ENCODE results near the gene NDUFB4. TPM values are rescaled to one million over a fixed set of nuclear protein-coding genes. Genes with fewer than 3 reads are reported as not detected.

The NDUFB4 gene
- total and polyA plus RNA-seq, 9 of the 15 experiments (the other 6 are each of a cell fraction or from before 2014, with no cell fraction given): 124 to 670 (median 227) TPM

GRCh38 chr3:120596116-120596852, at the start of gene NDUFB4 (continued):
- TF ChIP-seq, protein P1, sequence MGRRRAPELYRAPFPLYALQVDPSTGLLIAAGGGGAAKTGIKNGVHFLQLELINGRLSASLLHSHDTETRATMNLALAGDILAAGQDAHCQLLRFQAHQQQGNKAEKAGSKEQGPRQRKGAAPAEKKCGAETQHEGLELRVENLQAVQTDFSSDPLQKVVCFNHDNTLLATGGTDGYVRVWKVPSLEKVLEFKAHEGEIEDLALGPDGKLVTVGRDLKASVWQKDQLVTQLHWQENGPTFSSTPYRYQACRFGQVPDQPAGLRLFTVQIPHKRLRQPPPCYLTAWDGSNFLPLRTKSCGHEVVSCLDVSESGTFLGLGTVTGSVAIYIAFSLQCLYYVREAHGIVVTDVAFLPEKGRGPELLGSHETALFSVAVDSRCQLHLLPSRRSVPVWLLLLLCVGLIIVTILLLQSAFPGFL (CRISPR knock-in tag; IDR thresholded peaks at IDR 0.05): no peak
- TF ChIP-seq, protein P2, sequence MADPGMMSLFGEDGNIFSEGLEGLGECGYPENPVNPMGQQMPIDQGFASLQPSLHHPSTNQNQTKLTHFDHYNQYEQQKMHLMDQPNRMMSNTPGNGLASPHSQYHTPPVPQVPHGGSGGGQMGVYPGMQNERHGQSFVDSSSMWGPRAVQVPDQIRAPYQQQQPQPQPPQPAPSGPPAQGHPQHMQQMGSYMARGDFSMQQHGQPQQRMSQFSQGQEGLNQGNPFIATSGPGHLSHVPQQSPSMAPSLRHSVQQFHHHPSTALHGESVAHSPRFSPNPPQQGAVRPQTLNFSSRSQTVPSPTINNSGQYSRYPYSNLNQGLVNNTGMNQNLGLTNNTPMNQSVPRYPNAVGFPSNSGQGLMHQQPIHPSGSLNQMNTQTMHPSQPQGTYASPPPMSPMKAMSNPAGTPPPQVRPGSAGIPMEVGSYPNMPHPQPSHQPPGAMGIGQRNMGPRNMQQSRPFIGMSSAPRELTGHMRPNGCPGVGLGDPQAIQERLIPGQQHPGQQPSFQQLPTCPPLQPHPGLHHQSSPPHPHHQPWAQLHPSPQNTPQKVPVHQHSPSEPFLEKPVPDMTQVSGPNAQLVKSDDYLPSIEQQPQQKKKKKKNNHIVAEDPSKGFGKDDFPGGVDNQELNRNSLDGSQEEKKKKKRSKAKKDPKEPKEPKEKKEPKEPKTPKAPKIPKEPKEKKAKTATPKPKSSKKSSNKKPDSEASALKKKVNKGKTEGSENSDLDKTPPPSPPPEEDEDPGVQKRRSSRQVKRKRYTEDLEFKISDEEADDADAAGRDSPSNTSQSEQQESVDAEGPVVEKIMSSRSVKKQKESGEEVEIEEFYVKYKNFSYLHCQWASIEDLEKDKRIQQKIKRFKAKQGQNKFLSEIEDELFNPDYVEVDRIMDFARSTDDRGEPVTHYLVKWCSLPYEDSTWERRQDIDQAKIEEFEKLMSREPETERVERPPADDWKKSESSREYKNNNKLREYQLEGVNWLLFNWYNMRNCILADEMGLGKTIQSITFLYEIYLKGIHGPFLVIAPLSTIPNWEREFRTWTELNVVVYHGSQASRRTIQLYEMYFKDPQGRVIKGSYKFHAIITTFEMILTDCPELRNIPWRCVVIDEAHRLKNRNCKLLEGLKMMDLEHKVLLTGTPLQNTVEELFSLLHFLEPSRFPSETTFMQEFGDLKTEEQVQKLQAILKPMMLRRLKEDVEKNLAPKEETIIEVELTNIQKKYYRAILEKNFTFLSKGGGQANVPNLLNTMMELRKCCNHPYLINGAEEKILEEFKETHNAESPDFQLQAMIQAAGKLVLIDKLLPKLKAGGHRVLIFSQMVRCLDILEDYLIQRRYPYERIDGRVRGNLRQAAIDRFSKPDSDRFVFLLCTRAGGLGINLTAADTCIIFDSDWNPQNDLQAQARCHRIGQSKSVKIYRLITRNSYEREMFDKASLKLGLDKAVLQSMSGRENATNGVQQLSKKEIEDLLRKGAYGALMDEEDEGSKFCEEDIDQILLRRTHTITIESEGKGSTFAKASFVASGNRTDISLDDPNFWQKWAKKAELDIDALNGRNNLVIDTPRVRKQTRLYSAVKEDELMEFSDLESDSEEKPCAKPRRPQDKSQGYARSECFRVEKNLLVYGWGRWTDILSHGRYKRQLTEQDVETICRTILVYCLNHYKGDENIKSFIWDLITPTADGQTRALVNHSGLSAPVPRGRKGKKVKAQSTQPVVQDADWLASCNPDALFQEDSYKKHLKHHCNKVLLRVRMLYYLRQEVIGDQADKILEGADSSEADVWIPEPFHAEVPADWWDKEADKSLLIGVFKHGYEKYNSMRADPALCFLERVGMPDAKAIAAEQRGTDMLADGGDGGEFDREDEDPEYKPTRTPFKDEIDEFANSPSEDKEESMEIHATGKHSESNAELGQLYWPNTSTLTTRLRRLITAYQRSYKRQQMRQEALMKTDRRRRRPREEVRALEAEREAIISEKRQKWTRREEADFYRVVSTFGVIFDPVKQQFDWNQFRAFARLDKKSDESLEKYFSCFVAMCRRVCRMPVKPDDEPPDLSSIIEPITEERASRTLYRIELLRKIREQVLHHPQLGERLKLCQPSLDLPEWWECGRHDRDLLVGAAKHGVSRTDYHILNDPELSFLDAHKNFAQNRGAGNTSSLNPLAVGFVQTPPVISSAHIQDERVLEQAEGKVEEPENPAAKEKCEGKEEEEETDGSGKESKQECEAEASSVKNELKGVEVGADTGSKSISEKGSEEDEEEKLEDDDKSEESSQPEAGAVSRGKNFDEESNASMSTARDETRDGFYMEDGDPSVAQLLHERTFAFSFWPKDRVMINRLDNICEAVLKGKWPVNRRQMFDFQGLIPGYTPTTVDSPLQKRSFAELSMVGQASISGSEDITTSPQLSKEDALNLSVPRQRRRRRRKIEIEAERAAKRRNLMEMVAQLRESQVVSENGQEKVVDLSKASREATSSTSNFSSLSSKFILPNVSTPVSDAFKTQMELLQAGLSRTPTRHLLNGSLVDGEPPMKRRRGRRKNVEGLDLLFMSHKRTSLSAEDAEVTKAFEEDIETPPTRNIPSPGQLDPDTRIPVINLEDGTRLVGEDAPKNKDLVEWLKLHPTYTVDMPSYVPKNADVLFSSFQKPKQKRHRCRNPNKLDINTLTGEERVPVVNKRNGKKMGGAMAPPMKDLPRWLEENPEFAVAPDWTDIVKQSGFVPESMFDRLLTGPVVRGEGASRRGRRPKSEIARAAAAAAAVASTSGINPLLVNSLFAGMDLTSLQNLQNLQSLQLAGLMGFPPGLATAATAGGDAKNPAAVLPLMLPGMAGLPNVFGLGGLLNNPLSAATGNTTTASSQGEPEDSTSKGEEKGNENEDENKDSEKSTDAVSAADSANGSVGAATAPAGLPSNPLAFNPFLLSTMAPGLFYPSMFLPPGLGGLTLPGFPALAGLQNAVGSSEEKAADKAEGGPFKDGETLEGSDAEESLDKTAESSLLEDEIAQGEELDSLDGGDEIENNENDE (IDR thresholded peaks at IDR 0.05; ENCODE audit: low read depth, low read length): no peak
- TF ChIP-seq ZNF408 (CRISPR knock-in tag; IDR thresholded peaks at IDR 0.05; ENCODE audit: low read depth): no peak
- TF ChIP-seq TRIM25 (IDR thresholded peaks at IDR 0.05; ENCODE audit: borderline replicate concordance): no peak
- no peak for TF ChIP-seq CHCHD3 (CRISPR knock-in tag; IDR thresholded peaks at IDR 0.05)
- TF ChIP-seq CBX5 (IDR thresholded peaks at IDR 0.05; ENCODE audit: borderline replicate concordance, low read depth): no peak
- no peak for TF ChIP-seq NCOR1 (IDR thresholded peaks at IDR 0.05)
- TF ChIP-seq ZNF174 (CRISPR knock-in tag; IDR thresholded peaks at IDR 0.05): no peak
- TF ChIP-seq TEAD1 (CRISPR knock-in tag; IDR thresholded peaks at IDR 0.05): no peak
- TF ChIP-seq SRSF9 (IDR thresholded peaks at IDR 0.05; ENCODE audit: borderline replicate concordance, low read depth, low read length): no peak
- peak; percentile 55; the same call in 1 of the 2 replicates for TF ChIP-seq PML (IDR thresholded peaks at IDR 0.05; ENCODE audit: low read length)
- no peak for TF ChIP-seq ZNF79 (CRISPR knock-in tag; IDR thresholded peaks at IDR 0.05; ENCODE audit: low read depth)
- TF ChIP-seq ZNF444 (CRISPR knock-in tag; IDR thresholded peaks at IDR 0.05): no peak
- TF ChIP-seq E2F3 (CRISPR knock-in tag; IDR thresholded peaks at IDR 0.05): no peak

Data from K562 (cell line).